ENCODE results near the gene SRSF12.

Gene SRSF12

DNA sequence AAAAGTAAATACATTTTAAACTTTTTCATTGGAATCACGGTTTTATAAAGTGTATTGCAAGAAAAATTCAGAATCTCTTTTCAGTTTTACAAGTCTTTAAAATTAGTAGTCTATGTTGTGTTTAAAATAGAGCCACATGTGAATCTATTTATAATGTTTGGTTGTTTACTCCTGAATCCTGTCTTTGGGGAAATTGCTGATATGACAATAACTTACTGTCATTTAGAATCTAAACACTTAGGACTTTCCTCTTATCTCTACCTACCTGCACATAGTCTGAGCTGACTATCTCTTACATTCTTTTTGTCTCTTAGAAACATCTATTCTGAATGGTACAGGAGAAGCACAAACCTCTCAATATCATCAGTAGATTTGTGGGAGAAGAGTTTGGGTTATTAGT lies 4.1 kb upstream of the SRSF12 start:
- no peaks in the 10 kb centered on the region for H3K36me3 ChIP-seq (ENCODE audit: insufficient read depth, low read length)
- H3F3A ChIP-seq (ENCODE audit: low read depth): no peaks in the 10 kb centered on the region
- H4K20me1 ChIP-seq (ENCODE audit: insufficient read depth, low read length, poor library complexity, severe bottlenecking): no peaks in the 10 kb centered on the region
- TF ChIP-seq, protein P1, sequence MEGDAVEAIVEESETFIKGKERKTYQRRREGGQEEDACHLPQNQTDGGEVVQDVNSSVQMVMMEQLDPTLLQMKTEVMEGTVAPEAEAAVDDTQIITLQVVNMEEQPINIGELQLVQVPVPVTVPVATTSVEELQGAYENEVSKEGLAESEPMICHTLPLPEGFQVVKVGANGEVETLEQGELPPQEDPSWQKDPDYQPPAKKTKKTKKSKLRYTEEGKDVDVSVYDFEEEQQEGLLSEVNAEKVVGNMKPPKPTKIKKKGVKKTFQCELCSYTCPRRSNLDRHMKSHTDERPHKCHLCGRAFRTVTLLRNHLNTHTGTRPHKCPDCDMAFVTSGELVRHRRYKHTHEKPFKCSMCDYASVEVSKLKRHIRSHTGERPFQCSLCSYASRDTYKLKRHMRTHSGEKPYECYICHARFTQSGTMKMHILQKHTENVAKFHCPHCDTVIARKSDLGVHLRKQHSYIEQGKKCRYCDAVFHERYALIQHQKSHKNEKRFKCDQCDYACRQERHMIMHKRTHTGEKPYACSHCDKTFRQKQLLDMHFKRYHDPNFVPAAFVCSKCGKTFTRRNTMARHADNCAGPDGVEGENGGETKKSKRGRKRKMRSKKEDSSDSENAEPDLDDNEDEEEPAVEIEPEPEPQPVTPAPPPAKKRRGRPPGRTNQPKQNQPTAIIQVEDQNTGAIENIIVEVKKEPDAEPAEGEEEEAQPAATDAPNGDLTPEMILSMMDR (conservative IDR thresholded peaks at IDR 0.05; ENCODE audit: low read length): no peak
- no peak for TF ChIP-seq EZH2phosphoT487 (IDR thresholded peaks at IDR 0.05; ENCODE audit: borderline replicate concordance)
- H3K4me3 ChIP-seq (ENCODE audit: low read length, poor library complexity, severe bottlenecking): no peak overlapping the region
- no peak overlapping the region for H3K4me2 ChIP-seq (ENCODE audit: low read depth, low read length, poor library complexity, severe bottlenecking)
- no peaks in the 10 kb centered on the region for H3K27me3 ChIP-seq (ENCODE audit: insufficient read depth, low read length, poor library complexity, severe bottlenecking)
- H3K9me2 ChIP-seq (replicated peaks; ENCODE audit: low read depth, low read length): no peaks in the 10 kb centered on the region
- no peaks in the 10 kb centered on the region for H3K79me2 ChIP-seq (ENCODE audit: insufficient read depth, low read length)
- no peak overlapping the region for H2AFZ ChIP-seq (ENCODE audit: low read length)
- no peak overlapping the region for H3K9ac ChIP-seq (ENCODE audit: low read depth, low read length, poor library complexity, severe bottlenecking)
- H3K9me3 ChIP-seq (ENCODE audit: insufficient read depth, low read depth, low read length): no peaks in the 10 kb centered on the region
- no peaks in the 10 kb centered on the region for H3K4me1 ChIP-seq (ENCODE audit: insufficient read depth, low read length, poor library complexity, severe bottlenecking)

DNA sequence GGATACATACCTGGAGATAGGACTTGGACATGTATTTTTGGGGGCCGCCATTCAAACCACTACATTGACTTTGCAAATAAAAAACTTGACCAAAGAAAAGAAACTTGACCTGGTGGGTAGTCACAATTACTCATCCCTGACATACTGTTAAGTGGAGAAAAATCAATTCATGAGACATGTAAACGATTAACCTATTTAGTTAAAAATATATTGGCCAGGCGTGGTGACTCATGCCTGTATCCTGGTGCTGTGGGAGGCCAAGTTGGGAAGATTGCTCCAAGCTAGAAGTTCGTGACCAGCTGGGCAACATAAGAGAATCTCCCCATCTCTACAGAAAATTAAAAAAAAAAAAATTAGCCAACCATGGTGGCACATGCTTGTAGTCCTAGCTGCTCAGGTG lies 2.5 kb upstream of the SRSF12 start:
- no peaks in the 10 kb centered on the region for H4K20me1 ChIP-seq (ENCODE audit: insufficient read depth, low read length, poor library complexity, severe bottlenecking)

DNA sequence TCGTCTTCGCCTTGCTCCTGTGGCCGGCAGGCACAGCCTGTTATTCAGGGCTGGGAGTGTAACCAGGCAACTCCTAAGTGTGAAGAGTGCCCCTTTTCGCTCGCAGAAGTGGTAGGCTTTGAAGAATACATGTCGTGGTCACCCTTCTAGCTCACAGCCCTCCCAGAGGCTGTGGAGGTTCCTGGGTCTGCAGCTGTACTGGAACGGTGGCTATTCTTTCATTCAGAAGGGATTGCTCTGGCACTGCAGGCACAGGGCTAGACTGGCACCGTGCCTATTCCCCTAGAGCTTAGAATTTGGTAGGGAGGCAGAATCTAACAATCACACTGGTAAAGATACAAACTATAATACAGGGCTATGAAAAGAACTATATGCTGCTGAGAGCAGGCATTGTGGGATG lies 1.1 kb upstream of the SRSF12 start:
- Histone ChIP-seq H2AFZ (ENCODE audit: low read length) (no peak overlapping the region), H3K4me1 (ENCODE audit: insufficient read depth, low read length, poor library complexity, severe bottlenecking) (no peaks in the 10 kb centered on the region), H3K79me2 (ENCODE audit: insufficient read depth, low read length) (no peaks in the 10 kb centered on the region), H3K27me3 (ENCODE audit: insufficient read depth, low read length, poor library complexity, severe bottlenecking) (no peaks in the 10 kb centered on the region), H3K4me2 (ENCODE audit: low read depth, low read length, poor library complexity, severe bottlenecking) (no peak overlapping the region), H3K36me3 (ENCODE audit: insufficient read depth, low read length) (no peaks in the 10 kb centered on the region), H3K9me2 (replicated peaks; ENCODE audit: low read depth, low read length) (no peaks in the 10 kb centered on the region), H3K9me3 (ENCODE audit: insufficient read depth, low read depth, low read length) (no peaks in the 10 kb centered on the region), H4K20me1 (ENCODE audit: insufficient read depth, low read length, poor library complexity, severe bottlenecking) (no peaks in the 10 kb centered on the region), H3K9ac (ENCODE audit: low read depth, low read length, poor library complexity, severe bottlenecking) (no peak overlapping the region), H3F3A (ENCODE audit: low read depth) (no peaks in the 10 kb centered on the region), H3K4me3 (ENCODE audit: low read length, poor library complexity, severe bottlenecking) (no peak overlapping the region)
- TF ChIP-seq, protein P1 (conservative IDR thresholded peaks at IDR 0.05; ENCODE audit: low read length): no peak
- no peak for TF ChIP-seq EZH2phosphoT487 (IDR thresholded peaks at IDR 0.05; ENCODE audit: borderline replicate concordance)

More for the DNA sequence above, 2.5 kb upstream of the SRSF12 start:
- H3K4me3 ChIP-seq (ENCODE audit: low read length, poor library complexity, severe bottlenecking): no peak overlapping the region
- no peaks in the 10 kb centered on the region for H3K9me2 ChIP-seq (replicated peaks; ENCODE audit: low read depth, low read length)
- H2AFZ ChIP-seq (ENCODE audit: low read length): no peak overlapping the region
- H3K27me3 ChIP-seq (ENCODE audit: insufficient read depth, low read length, poor library complexity, severe bottlenecking): no peaks in the 10 kb centered on the region
- no peak overlapping the region for H3K9ac ChIP-seq (ENCODE audit: low read depth, low read length, poor library complexity, severe bottlenecking)
- H3K4me1 ChIP-seq (ENCODE audit: insufficient read depth, low read length, poor library complexity, severe bottlenecking): no peaks in the 10 kb centered on the region
- H3F3A ChIP-seq (ENCODE audit: low read depth): no peaks in the 10 kb centered on the region
- TF ChIP-seq, protein P1 (conservative IDR thresholded peaks at IDR 0.05; ENCODE audit: low read length): no peak
- TF ChIP-seq EZH2phosphoT487 (IDR thresholded peaks at IDR 0.05; ENCODE audit: borderline replicate concordance): no peak
- H3K79me2 ChIP-seq (ENCODE audit: insufficient read depth, low read length): no peaks in the 10 kb centered on the region
- H3K36me3 ChIP-seq (ENCODE audit: insufficient read depth, low read length): no peaks in the 10 kb centered on the region
- no peak overlapping the region for H3K4me2 ChIP-seq (ENCODE audit: low read depth, low read length, poor library complexity, severe bottlenecking)
- H3K9me3 ChIP-seq (ENCODE audit: insufficient read depth, low read depth, low read length): no peaks in the 10 kb centered on the region
